ENCODE measurements around the gene APCDD1.
"Not testable (repeated sequence)": the region's sequence is repeated elsewhere in the genome, so short reads cannot be mapped to it uniquely, and the experiment has no call there.

Gene APCDD1

GRCh38 chr18:10464161-10464648 is 9.8 kb downstream of the APCDD1 start:
- DNase-seq, result not testable (repeated sequence)

- no peak for DNase-seq
These were observed 10.9 kb downstream of the APCDD1 start for GRCh38 chr18:10465174-10465939.

DNA sequence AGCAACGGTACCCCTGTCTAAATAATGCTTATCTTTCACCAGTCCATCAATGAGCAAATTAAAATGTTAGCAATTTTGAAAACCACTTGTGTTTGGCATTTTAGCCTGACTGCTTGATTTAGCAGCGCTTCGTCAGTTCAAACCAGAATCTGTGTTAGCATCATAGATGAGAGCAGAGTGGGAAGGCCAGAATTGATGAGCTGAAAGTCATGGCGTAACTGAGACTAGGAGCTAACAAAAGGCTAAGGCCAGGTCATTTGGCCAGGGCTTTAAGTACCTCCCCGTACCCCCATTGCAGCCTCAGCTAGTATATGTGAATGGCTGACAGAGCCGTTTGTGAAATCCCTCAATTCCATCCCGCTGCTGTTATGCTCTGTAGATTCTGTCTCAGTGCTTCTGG is 16.0 kb downstream of the APCDD1 start:
- DNase-seq, result no peak

DNA sequence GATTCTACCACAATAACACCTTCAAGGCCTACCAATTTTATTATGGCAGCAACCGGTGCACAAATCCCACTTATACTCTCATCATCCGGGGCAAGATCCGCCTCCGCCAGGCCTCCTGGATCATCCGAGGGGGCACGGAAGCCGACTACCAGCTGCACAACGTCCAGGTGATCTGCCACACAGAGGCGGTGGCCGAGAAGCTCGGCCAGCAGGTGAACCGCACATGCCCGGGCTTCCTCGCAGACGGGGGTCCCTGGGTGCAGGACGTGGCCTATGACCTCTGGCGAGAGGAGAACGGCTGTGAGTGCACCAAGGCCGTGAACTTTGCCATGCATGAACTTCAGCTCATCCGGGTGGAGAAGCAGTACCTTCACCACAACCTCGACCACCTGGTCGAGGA is 17.1 kb downstream of the APCDD1 start:
- no peak for DNase-seq

GRCh38 chr18:10473132-10473531 is 18.7 kb downstream of the APCDD1 start:
- DNase-seq, result no peak

DNA sequence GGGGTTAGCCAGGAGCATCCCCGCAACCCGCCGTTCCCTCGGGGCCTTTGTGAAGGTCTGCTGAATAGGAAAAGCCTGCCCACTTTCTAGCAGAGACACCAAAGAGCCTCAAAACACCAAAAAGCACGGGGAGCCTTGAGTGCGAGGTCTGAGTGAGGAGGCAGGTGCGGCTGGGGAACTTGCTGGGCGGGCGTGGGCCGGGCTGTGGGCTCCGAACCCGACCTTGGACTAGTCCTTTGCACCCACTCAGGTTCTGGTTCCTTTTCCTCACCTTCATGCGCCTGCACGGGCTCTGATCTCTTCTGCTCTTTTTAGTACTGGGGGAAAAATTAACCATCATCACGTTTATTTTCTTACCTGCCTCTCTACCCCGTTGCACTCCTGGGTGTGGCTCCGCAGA is 19.9 kb downstream of the APCDD1 start:
- no peak for DNase-seq

GRCh38 chr18:10475276-10475653 is 20.8 kb downstream of the APCDD1 start:
- no peak for DNase-seq

- no peak for DNase-seq
These were observed 21.3 kb downstream of the APCDD1 start for GRCh38 chr18:10475654-10476291.

GRCh38 chr18:10476338-10476791 is 21.9 kb downstream of the APCDD1 start:
- DNase-seq, result no peak

DNA sequence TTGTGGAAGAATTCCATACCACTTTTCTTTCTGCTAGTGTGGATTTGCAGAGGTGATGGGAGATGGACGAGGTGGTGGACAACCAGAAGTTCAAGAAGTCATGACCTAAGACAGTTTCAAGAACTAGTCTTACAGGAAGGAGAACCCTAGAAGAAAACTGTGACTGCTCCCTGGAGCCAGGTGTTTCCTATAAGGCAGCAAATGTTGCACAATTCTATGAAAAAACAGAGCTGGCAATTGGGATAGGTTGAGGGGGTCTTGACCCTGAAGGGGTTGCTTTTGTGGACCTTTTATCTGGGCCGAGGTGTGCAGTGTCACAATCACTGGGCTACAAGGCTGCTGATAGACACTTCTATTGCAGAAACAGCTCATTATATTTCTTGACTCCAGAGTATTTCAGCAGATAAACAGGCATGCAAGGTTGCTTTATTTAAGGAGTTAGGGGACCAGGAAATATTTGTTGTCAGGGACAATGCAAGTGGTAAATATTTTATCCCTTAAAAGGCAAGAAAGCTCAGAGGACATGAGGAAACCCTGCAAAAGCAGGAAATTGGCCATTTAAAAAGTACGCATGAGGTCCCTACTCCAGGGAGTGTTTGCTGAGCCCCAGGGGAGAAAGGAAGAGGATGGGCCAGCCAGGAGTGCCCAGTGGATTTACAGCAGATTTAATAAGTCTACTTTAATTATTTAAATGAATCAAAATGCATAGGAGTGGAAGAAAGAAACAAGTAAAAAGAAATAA is 22.9 kb downstream of the APCDD1 start:
- DNase-seq, result no peak

DNA sequence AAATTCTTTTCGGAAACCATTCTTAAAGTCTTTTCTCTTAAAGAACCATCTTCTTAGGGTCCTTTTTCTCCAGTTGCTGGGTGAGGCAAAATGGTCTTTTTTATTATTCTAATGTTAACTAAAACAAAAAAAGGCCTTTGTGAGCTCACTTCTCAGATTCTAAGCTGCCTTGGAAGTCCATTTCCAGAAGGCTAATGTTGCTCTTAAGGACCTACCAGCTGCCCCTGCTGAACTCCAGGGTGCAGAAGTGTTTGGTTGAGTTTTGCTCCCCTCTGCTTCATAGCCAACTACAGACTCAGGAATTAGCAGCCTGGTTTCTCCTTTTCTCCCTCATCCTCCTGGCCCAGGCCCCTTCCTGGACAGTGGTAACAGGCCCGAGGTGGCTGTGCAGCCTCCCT is 23.4 kb downstream of the APCDD1 start:
- no peak for DNase-seq

DNA sequence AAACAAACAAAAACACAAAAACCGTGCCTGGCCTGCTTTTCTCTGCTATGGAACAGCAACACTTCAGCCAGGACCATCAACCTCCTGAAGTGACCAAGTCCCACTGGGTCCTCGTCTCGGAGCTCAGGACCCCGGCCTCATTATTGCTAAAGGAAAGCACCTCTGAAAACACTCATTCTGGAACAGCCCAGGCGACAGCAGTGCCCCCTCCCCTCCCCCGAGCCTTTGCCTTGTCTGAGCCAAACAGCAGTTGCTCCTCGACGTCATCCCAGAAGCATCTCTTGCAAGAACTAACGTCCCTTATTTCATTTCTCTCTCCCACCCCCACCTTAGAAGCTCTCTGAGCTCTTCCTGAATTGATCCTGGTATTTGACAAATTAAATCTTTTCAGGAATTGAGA is 27.4 kb downstream of the APCDD1 start:
- no peak for DNase-seq

DNA sequence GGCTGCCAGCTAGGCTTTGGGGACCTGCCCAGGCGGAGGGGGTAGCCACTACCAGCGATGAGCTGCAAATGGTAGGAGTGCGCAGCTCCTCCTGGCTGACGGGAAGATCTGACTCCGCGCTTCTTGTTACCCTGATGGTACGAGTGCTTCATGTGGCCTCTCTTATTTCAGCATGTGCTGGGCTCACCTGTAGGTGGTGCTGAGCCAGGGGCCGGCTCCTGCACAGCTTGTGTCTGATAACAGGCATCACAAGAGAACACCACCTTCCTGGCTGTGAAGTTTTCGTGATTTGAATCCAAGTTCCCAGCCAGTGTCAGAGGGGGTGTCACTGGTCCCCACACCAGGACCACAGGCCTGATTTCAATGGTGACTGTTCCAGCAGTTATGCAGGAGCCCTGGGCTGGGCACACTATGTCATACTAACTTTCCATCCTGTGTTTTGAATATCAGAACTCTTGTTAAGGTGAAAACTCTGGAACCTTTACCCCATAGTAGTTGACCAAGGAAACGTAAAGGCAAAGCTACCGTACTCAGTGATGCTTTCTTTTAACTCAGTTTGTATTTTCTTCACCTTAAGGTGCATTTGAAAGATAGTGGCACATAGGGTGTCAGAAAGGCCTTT is 28.0 kb downstream of the APCDD1 start:
- no peak for DNase-seq

DNA sequence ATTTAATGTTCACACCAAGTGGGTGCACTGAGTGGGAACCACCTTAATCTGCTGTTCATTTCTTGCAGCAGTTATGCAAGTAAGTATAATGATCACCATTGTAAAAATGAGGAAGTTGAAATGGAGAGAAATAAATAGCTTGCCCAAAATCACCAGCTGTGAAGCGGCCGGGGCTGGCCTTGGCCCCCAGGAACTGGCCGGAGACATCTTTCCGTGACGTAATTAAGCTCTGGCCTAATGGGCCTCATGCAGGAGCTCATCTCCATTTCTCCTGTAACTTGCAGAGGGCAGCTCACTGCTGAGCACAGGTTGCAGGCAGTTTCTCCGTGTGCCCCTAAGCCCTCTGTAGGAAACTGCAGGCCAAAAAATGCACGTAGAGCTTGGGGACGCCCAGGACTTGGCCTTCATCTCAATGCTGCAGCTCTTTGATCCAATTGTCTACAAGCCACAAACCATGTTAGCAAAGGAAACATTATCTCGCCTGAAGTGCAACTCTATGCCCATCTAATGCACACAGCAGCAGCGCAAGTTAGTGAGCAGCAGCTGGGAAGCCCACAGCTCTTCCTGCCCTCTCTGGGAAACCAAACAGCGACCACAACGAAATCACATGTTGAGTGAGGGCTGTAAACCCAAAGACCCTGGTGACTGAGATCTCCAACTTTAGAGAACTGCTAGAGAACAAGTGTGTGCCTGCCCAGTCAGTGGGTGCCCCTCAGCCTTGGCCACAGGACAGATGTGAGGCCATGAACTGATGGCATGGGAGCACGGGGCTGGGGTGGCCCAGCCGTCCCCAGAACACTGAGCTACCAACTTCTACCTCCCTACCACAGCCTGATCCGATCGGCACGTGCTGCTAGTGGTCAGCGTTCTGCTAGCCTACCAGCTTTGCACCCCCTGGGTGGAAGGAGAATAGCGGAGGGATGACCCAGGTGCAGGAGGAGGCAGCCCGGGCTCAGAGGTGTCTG is 28.8 kb downstream of the APCDD1 start:
- peak; percentile 50 to 58 for DNase-seq

DNA sequence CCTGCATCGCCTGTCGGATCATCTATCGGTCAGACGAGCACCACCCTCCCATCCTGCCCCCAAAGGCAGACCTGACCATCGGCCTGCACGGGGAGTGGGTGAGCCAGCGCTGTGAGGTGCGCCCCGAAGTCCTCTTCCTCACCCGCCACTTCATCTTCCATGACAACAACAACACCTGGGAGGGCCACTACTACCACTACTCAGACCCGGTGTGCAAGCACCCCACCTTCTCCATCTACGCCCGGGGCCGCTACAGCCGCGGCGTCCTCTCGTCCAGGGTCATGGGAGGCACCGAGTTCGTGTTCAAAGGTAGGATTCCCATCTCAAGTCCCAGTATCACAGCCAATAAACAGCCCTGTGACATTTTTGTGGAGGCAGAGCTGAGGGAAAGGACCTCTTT is 31.0 kb downstream of the APCDD1 start:
- no peak for DNase-seq

GRCh38 chr18:10486362-10486761 is 31.9 kb downstream of the APCDD1 start:
- no peak for DNase-seq

- no peak for DNase-seq
These were observed 32.7 kb downstream of the APCDD1 start for GRCh38 chr18:10487154-10487553.

- no peak for DNase-seq
These were observed 33.6 kb downstream of the APCDD1 start for GRCh38 chr18:10488017-10488416.

DNA sequence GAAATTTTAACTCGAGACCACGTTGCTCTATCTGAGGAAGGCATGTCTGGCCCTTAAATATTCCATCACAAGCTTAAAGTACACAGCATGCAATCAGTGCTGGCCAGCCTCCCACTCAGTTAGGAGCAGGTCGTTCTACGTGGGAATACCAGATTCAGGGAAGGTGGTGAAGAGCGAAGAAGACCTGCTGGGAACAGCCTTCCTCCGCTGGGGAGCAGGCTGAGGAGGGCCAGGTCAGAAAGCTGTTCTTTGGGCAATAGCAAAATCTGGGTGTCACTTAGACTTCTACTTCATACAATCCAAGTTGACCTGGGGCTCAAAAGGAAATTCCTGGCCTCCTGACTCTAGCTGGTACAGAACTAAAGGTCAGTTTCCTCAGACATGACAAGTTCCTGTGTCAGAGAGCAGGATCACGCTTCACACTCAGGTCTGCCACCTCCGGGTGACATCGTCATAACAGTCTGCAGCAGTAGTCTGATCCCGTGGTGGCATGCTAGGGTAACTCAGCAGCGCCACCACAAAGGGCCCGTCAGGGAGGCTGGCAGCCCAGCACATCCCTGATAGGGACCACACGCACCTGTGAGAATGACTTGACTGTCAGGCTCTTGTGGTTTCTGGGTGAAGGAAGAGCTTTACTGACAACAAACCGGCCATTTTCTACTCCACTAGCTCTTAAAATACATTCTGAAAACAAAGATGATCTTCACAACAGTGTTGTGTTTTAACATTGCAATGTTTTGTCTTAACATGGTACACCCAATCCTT is 36.1 kb downstream of the APCDD1 start:
- DNase-seq, result peak; percentile 49 to 70

DNA sequence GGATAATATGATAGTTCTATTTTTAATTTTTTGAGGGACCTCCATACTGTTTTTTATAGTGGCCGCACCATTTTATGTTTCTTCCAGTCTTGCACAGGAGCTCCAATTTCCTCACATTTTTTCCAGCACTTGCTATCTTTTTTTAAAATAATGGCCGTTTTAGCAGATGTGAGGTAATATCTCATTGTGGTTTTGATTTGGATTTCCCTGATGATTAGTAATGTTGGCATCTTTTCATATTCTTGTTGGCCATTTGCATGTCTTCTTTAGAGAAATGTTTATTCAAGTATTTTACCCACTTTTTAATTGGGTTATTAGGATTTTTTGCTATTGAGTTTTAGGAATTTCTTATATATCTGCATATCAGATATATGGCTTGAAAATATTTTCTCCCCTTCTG is 41.5 kb downstream of the APCDD1 start:
- DNase-seq, result peak; percentile 37 to 39

- peak; percentile 71 to 82 for DNase-seq
These were observed 42.8 kb downstream of the APCDD1 start for GRCh38 chr18:10497206-10497749.

Measured in inflammatory macrophage treated with lipopolysaccharide for 1 hour (primary cell).